Tongue (tissue), 2 donors: Measurements from ENCODE around the gene FANCI. TPM values are rescaled to one million over a fixed set of nuclear protein-coding genes. Genes with fewer than 3 reads are reported as not detected.
"Not testable (repeated sequence)": the region's sequence is repeated elsewhere in the genome, so short reads cannot be mapped to it uniquely, and the experiment has no call there.

Source experiments
- DNase-seq: peaks from one replicate; pipeline ENCODE4 v3.0.0-alpha.2; 2015
- total RNA-seq: library from RNA; depleted of rRNA; stranded (reverse); fragments of >200 nt; gene quantifications from one replicate; pipeline ENCODE4 v1.2.3, GENCODE V29; 2014

The FANCI gene
- total RNA-seq, 1 donor from 2014 or later: 15.5 TPM

GRCh38 chr15:89225588-89225987 is 18.2 kb upstream of the FANCI start:
- DNase-seq: no peak

DNA sequence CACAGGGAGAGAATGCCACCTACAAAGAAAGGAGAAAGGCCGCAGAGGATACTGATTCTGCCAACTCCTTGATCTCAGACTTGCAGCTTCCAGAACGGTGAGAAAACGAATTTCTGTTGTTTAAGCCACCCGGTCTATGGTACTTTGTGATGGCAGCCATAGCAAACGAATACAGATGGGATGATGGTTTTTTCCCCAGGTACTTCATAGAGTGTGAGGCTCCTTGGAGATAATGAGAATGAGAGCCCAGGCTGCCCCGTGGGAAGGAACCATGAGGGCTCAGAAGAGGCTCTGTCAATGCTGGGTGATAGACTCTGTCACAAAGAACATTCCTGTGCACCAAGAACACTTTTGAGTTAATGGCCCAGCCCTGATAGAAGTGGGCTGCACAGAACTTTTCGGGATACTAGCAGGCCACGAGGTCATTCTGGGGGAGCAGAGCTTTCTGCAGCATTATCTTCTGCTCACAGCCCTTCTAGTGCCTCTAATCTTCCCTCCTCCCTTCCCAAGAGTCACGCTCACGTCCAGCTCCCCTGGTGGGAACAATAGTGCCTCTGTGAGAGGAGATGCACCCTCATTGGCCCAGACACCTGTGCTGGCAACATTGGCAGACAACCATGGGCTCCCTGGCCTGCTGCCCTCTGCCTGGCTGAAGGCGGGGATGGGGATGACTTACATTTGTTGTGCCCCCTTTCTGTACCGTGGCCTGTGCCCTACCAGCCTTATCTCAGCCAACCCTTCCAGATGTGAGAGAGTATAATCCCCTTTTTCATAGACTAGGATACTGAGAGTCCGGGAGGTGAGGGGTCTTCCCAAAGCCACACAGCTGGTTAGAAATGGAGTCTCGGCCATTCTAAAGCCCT is 17.2 kb upstream of the FANCI start:
- DNase-seq: no peak

DNA sequence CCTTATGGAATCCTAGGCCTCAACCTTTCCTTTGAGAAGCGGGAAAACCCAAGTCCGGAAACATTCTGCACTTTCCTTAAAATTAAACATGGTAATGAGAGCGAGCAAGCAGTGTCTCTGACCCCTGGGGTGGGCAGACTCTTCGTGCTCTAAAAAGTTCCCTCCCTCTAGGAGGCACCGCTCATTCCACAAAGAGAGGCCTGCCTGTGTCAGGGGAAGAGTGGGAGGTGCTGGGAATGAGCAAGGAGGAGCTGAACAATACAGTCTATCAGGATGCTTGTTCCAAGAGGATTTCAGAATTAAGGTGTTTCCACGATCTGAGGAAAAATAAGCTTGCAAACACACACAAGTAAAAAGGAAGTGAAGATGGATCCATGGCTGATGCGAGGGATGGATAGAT is 16.4 kb upstream of the FANCI start:
- DNase-seq: no peak

- no peak for DNase-seq
Observed at GRCh38 chr15:89230277-89230676, 13.5 kb upstream of the FANCI start.

DNA sequence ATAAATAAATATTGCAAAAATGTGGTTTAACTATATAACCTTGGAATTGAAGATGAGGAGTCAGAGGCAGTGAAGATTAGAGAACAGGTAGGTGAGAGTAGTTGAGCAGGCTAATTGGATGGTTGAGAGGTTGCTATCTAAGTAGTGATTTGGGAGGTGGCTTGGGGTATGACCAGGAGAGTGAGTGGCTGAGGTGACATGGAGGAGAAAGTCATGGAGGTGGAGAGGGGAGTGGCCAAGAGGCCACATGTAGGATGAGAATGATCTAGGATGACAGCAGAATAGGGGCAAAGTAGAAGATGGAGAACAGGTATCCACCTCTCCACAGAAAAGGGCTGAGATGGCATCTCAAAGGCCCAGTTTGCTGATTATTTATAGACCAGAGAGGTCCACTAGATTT is 11.9 kb upstream of the FANCI start:
- no peak for DNase-seq

DNA sequence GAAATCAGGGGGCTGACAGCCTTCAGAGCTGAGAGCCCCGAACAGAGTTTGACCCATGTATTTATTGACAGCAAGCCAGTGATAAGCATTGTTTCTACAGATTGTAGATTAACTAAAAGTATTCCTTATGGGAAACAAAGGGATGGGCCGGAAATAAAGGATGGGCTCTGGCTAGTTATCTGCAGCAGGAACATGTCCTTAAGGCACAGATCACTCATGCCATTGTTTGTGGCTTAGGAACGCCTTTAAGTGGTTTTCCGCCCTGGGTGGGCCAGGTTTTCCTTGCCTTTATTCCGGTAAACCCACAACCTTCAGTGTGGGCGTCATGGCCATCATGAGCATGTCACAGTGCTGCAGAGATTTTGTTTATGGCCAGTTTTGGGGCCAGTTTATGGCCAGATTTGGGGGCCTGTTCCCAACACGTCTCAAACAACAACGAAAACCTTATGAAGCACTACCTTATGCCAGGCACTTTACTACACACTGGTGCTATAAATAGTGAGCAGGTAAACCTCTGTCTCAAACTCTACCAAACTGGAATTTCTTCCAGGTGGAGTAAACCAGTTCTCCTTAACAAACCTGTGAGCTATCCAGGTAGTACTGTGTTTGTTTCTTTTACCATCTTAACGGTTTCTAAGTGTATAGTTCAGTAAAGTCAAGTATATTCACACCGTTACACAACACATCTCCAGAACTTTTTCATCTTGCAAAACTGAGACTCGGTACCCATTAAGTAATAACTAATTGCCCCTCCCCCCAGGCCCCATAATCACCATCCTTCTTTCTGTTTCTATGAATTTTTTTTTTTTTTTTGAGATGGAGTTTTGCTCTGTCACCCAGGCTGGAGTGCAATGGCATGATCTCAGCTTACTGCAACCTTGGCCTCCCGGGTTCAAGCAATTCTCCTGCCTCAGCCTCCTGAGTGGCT is 3.6 kb upstream of the FANCI start:
- DNase-seq: not testable (repeated sequence)

- no peak for DNase-seq
Observed at GRCh38 chr15:89243046-89243690, 611 bp upstream of the FANCI start.

GRCh38 chr15:89244574-89244903 is 760 bp downstream of the FANCI start:
- no peak for DNase-seq

- no peak for DNase-seq
Observed at GRCh38 chr15:89247446-89247845, 3.7 kb downstream of the FANCI start.

- DNase-seq: no peak
Observed at GRCh38 chr15:89248584-89248983, 4.8 kb downstream of the FANCI start.

- DNase-seq: not testable (repeated sequence)
Observed at GRCh38 chr15:89250142-89250541, 6.4 kb downstream of the FANCI start.

GRCh38 chr15:89277281-89277680 is 33.5 kb downstream of the FANCI start:
- DNase-seq: not testable (repeated sequence)

DNA sequence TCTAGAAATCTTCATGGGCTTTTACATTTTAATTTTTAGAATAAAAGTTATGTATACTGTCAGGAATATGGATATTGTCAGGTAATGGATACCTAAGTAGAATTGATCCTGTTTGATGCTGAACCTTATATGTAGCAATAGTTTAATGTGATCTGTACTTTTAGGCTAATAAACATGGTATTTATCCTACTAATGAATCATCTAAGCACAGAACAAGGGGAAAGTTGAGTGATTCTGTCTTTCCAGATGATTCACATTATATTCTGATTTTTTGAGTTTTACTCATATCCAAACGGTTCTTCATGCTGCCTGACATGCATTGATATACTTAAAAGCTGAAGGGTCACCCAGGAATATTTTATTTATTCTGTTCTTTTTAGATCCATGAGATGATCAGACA is 34.5 kb downstream of the FANCI start:
- no peak for DNase-seq

DNA sequence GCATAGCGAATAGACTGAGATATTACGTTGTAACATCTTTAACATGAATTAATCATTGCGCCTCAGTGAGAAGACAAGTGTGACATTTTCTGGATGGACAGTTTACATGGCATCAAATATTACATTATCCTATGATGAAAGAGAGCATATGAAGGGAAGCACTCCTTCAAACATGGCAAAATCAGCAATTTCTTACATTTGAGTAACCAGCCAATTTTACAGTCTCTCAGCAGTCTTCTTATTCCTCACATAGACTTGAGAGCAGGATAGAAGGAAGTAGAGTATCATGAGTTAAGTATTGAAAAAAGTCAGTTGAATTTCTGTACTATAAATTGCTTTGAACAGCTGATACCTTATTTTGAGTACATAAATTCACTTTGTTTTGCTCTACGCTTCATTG is 38.9 kb downstream of the FANCI start:
- DNase-seq: no peak

DNA sequence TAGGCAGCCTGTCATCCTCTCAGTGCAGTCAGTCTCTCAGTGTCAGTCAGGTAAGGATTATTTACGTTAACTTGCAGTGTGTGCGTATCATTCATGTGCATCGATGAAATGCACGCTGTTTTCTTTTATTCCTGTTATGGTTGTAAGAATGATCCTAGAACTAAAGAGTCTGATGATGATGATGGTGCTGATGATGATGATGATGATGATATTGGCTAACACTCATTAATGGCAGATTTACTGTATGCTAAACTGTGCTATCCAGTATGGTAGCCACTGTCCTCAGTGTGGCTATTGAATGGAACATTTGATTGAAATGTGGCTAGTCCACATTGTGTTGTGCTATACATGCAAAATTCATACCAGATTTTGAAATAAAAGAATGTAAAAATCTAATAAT is 39.4 kb downstream of the FANCI start:
- no peak for DNase-seq

- no peak for DNase-seq
Observed at GRCh38 chr15:89291934-89292438, 48.2 kb downstream of the FANCI start.

DNA sequence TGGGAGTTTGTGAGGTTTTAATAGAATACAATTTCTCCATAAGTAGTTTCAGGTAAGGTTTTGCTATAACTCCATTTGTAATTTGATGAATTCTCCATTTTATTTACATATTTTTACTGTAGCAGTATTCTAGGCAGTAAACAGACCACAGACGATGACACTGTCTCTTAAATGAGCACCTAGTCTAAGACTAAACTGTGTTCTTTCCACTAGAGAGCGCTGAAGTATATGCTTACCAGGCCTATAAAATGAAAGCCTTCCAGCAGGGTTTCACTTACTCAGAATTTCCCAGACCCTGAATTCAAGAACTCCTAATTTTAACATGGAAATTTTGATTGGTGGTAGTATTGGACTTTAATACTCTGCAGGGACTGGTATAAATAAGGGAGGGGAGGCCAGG is 49.2 kb downstream of the FANCI start:
- DNase-seq: no peak

- DNase-seq: peak; percentile 24
Observed at GRCh38 chr15:89299896-89300295, 56.1 kb downstream of the FANCI start.

DNA sequence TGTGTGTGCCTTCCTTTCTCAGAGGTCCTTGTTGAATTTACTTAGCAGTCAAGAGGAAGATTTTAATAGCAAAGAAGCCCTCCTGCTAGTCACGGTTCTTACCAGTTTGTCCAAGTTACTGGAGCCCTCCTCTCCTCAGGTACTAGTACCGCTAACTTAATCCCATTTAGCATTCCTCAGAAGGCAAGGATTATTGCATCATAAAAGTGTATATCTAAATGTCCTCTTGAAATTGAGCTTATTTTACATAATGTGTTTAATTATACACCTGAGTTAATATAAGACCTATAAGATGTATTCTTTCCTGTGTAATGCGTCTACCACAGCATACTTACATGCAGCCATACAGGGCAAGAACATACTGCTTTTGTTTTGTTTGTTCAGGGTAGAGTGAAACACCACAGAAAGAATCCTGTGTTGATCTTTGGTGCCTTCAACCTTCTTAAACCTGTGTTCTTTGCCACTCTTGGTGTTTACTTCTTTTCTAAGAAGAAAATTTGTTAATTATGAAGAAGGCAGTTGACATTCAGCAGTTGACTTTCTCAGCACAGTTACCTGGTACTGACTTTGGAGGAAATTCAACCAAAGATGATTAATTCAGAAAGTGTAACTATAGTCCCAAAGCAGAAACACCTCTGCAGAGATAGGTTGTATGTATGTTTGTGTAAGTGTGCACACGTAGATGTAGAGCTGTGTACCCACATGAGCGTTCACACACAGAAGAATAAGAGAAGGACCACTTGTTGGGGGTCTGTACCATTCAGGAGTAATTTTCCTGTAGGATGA is 57.7 kb downstream of the FANCI start:
- DNase-seq: no peak

DNA sequence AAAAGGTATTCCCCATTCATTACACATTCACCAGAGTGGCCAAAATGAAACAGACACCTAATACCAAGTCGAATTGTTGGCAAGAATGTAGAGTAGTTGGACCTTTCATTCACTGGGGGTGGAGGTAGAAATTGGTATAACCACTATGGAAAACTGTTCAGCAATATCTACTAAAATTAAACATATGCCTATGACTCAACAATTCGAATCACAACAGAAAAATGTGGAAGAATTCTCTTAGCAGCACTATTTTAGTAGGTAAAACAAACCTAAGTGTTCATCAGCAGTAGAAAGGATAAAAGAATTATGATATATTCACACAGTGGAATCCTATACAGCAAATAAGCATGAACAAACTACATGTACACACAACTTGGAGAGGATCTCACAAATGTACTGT is 60.2 kb downstream of the FANCI start:
- DNase-seq: no peak

DNA sequence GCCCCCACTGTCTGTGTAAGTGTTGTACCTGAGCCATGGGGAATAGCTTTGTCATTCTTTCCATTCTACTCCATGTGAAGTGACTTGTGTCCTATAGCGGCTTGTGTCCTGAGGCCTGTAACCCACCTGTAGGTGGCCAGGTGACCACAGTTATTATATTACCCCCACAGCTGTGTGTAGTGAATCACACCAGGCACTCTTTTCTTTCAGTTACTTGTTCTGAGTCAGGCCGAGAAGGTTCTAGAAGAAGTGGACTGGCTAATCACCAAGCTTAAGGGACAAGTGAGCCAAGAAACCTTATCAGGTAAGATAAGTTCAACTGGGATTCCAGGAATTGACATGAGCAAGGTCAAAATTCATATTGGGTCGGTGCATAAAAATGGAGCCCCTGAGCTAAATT is 61.6 kb downstream of the FANCI start:
- DNase-seq: no peak

GRCh38 chr15:89307046-89307587 is 63.3 kb downstream of the FANCI start:
- no peak for DNase-seq
